OCI-LY3 (cell line): Measurements from ENCODE around the gene SELENOO.

Experiments
- EZH2phosphoT487 ChIP-seq: fragments of 200-600 bp; shearing (Covaris generic); IDR thresholded peaks from 2 replicates; pipeline ENCODE4 v1.6.1; 2018; ENCODE audit warnings: antibody characterized with exemption, mixed run types, low read depth
- TF ChIP-seq, protein P1 (sequence below): fragments of 200-600, 300-600 bp; sonication (generic); IDR thresholded peaks from 2 replicates; pipeline ENCODE4 v1.5.1; 2014; ENCODE audit warnings: antibody characterized with exemption, low read length, low read depth

DNA sequence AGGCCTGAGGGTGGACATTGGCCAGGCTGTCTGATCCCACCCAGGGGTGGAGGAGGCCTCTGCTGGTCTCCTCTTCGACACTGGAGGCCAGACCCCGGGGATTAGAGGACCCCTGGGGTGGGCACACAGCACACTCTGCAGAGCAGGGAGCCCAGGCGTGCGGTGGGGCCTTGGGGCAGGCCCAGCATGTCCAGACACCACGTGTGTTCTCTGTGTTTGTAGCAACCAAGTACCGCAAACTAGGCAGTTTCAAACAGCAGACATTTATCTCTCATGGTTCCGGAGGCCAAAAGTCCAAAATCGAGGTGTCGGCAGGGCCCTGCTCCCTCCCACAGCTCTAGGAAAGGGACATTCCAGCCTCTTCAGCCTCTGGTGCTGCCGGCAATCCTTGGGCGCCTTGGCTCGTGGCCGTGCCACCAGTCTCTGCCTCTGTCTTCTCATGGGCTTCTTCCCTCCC lies 28.8 kb upstream of the SELENOO start:
- TF ChIP-seq, protein P1, sequence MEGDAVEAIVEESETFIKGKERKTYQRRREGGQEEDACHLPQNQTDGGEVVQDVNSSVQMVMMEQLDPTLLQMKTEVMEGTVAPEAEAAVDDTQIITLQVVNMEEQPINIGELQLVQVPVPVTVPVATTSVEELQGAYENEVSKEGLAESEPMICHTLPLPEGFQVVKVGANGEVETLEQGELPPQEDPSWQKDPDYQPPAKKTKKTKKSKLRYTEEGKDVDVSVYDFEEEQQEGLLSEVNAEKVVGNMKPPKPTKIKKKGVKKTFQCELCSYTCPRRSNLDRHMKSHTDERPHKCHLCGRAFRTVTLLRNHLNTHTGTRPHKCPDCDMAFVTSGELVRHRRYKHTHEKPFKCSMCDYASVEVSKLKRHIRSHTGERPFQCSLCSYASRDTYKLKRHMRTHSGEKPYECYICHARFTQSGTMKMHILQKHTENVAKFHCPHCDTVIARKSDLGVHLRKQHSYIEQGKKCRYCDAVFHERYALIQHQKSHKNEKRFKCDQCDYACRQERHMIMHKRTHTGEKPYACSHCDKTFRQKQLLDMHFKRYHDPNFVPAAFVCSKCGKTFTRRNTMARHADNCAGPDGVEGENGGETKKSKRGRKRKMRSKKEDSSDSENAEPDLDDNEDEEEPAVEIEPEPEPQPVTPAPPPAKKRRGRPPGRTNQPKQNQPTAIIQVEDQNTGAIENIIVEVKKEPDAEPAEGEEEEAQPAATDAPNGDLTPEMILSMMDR: no peak
- TF ChIP-seq EZH2phosphoT487: no peak
